Heart left ventricle (tissue), 16 donors: ENCODE data around the gene PLAGL2. TPM values are rescaled to one million over a fixed set of nuclear protein-coding genes. Genes with fewer than 3 reads are reported as not detected.
"Not testable (repeated sequence)": the region's sequence is repeated elsewhere in the genome, so short reads cannot be mapped to it uniquely, and the experiment has no call there.

Source experiments
- ATAC-seq, 4 donors: fragments of 200-7000 bp; cut with Tn5 transposase; one replicate each; pipeline ENCODE4 v1.9.1; 2020 to 2022; ENCODE audit warnings: moderate library complexity in 4 of 4, mild to moderate bottlenecking in 3 of 4, moderate number of reproducible peaks in 1 of 4
- DNase-seq, 5 donors: peaks; one replicate each; pipeline ENCODE4 v3.0.0-alpha.2; 2020
- H3K27ac ChIP-seq, 12 donors: fragments of 200-600 bp; sonication (generic) in 4 of 12; one replicate each; pipeline versions ENCODE4 v1.5.0 to v1.8.0; 2016 to 2022; ENCODE audit warnings: mild to moderate bottlenecking in 2 of 12
- H3K27me3 ChIP-seq, 9 donors: fragments of 200-600 bp; sonication (generic) in 2 of 9; one replicate each; pipeline versions ENCODE4 v1.5.1 to v1.8.0; 2016 to 2022; ENCODE audit warnings: mild to moderate bottlenecking in 3 of 9
- H3K36me3 ChIP-seq, 9 donors: fragments of 200-600 bp; sonication (generic) in 2 of 9; one replicate each; pipeline versions ENCODE4 v1.5.0 to v1.8.0; 2018 to 2022; ENCODE audit warnings: mild to moderate bottlenecking in 2 of 9
- H3K4me1 ChIP-seq, 12 donors: fragments of 200-600 bp; sonication (generic) in 4 of 12; one replicate each; pipeline versions ENCODE4 v1.5.0 to v1.8.0; 2016 to 2022; ENCODE audit warnings: mild to moderate bottlenecking in 3 of 12
- H3K4me3 ChIP-seq, 12 donors: fragments of 200-600 bp; sonication (generic) in 4 of 12; one replicate each; pipeline versions ENCODE4 v1.5.0 to v1.8.0; 2017 to 2022; ENCODE audit warnings: mild to moderate bottlenecking in 9 of 12, moderate library complexity in 4 of 12
- H3K9me3 ChIP-seq, 12 donors: fragments of 200-600 bp; sonication (generic) in 4 of 12; one replicate each; pipeline versions ENCODE4 v1.5.0 to v1.8.0; 2016 to 2022; ENCODE audit warnings: mild to moderate bottlenecking in 1 of 12
- POLR2A ChIP-seq, 2 donors: fragments of 450-650 bp; IDR thresholded peaks; one replicate each; pipeline ENCODE4 v1.6.1; 2017; ENCODE audit warnings: antibody characterized with exemption in 2 of 2, mild to moderate bottlenecking in 2 of 2, moderate library complexity in 2 of 2
- WGBS, 4 donors: extraction: QIAGEN DNeasy Blood & Tissue Kit in 2 of 4; methylation state at CpG; one replicate each; pipeline versions ENCODE4 v1.1.5 to v1.1.7; 2013 to 2018; 5-methylcytosine and 5-hydroxymethylcytosine counted together
- intact Hi-C, 10 donors: fragments of 100-400 bp; cut with DNase I; formaldehyde crosslinking; loops; one replicate each; pipeline versions ENCODE4 v1.11.1 to v1.14.2; 2022
- polyA plus RNA-seq, 2 donors: library from polyadenylated mRNA; stranded (reverse); fragments of 200-250 nt; gene quantifications; one replicate each; pipeline ENCODE4 v1.2.3, GENCODE V29; 2013
- total RNA-seq, 9 donors: library from RNA; depleted of rRNA in 2 of 9; stranded (reverse); fragments of >200 nt in 2 of 9; fragmentation: NEBNext Ultra II Directional in 3 of 9; extraction: Animal tissue kit (Norgen Biotek cat#: 25700) in 3 of 9; gene quantifications; one replicate each; pipeline versions ENCODE4 v1.1.0 to v1.2.4, GENCODE V29; 2016 to 2023
- TF ChIP-seq, protein P1 (sequence below), 12 donors: fragments of 200-600 bp; sonication (generic) in 4 of 12; IDR thresholded peaks; one replicate each; pipeline versions ENCODE4 v1.5.0 to v1.8.0; 2018 to 2022; ENCODE audit warnings: antibody characterized with exemption in 12 of 12, mild to moderate bottlenecking in 5 of 12
- donor health status: ischemic (EF 13 %, LVEDD 7.1; RV severe dilation, severe dysfunction).
- donor health status: healthy with polysubstance abuse.
- donor health status: DM: no; HTN: yes; CAD: no.
- donor health status: DM: no; HTN: no; CAD: no.
- donor health status: ischemic (EF 25% LVEDD 6.9; RV normal size, moderate dysfunction).
- donor health status: ischemic (EF 25% LVEDD 5.7; RV mildly dilated, moderate dysfunction).
- donor health status: healthy.
- donor health status: DM: yes; HTN: yes; CAD: no.
- donor health status: ischemic (EF 35%, LVEDD 5.7; RV mildly dilated, moderate dysfunction).
- donor health status: nonischemic (EF 11% LVEDD 7.7; RV severe dilation, severe dysfunction).
- donor health status: DM: yes; HTN: yes; CAD: no.
- donor health status: PGD.
- donor health status: ischemic (EF 29% LVEDD 5.4; RV normal size, mild dysfunction).
- donor health status: nonischemic (EF 23%, LVEDD 6.1; RV moderate dilation, normal function).

PLAGL2 gene
- total and polyA plus RNA-seq, 11 donors = 4.0 to 9.9 (median 6.3) TPM

DNA sequence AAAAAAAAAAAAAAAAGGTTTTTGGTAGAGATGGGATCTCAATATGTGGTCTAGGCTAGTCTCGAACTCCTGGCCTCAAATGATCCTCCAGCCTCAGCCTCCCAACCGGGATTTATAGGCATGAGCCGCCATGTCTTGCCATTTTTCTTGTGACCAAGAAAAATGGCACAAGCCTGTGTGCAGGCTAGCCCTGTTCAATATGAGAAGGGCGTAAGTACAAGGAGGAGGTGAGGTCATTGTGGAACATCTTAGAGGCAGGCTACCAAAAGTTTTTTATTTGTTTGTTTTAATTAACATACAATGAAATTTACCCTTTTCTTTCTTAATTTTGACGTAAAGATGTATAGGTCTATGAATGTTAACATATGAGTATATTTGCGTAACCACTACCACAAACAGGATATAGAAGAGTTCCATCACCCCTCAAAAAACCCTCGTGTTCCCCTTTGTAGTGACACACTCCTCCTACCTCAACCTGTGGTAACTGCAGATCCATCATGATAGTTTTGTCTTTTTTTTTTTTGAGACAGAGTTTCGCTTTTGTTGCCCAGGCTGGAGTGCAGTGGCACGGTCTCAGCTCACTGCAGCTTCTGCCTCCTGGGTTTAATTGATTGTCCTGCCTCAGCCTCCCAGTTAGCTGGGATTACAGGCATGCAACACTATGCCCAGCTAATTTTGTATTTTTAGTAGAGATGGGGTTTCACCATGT, 41.6 kb upstream of the PLAGL2 start:
- TF ChIP-seq, protein P1, sequence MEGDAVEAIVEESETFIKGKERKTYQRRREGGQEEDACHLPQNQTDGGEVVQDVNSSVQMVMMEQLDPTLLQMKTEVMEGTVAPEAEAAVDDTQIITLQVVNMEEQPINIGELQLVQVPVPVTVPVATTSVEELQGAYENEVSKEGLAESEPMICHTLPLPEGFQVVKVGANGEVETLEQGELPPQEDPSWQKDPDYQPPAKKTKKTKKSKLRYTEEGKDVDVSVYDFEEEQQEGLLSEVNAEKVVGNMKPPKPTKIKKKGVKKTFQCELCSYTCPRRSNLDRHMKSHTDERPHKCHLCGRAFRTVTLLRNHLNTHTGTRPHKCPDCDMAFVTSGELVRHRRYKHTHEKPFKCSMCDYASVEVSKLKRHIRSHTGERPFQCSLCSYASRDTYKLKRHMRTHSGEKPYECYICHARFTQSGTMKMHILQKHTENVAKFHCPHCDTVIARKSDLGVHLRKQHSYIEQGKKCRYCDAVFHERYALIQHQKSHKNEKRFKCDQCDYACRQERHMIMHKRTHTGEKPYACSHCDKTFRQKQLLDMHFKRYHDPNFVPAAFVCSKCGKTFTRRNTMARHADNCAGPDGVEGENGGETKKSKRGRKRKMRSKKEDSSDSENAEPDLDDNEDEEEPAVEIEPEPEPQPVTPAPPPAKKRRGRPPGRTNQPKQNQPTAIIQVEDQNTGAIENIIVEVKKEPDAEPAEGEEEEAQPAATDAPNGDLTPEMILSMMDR (IDR thresholded peaks at IDR 0.05) = no peak
- no peak for TF ChIP-seq POLR2A (IDR thresholded peaks at IDR 0.05)
- Histone ChIP-seq H3K27me3 (no peaks in the 10 kb centered on the region), H3K9me3 (no peaks in the 10 kb centered on the region), H3K27ac (no peak overlapping the region), H3K36me3 (no peaks in the 10 kb centered on the region), H3K4me1 (no peaks in the 10 kb centered on the region), H3K4me3 (no peak overlapping the region)
- 85 to 90% (median 87%) methylated on average over 9 of the region's 9 CpGs for WGBS, 4 donors
- intact Hi-C loops = no loop called here
- DNase-seq (no peak), ATAC-seq (no peak)

DNA sequence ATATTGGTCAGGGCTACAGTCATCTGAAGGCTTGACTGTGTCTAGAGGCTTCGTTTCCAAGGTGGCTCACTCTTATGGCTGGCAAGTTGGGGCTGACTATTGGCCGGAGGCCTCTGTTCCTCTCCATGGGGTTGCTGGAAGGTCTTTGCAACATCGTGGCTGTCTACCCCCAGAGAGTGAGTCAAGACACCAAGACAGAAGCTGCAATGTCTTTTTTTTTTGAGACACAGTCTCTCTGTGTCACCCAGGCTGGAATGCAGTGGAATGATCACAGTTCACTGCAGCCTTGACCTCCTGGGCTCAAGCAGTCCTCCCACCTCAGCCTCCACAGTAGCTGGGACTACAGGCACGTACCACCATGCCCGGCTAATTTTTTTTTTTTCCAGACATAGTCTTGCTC, 40.5 kb upstream of the PLAGL2 start:
- intact Hi-C loops = no loop called here
- TF ChIP-seq, protein P1 (IDR thresholded peaks at IDR 0.05) = no peak
- no peak for TF ChIP-seq POLR2A (IDR thresholded peaks at IDR 0.05)
- H3K36me3 ChIP-seq = no peaks in the 10 kb centered on the region
- no peak overlapping the region for H3K27ac ChIP-seq
- no peak overlapping the region for H3K4me3 ChIP-seq
- H3K27me3 ChIP-seq = no peaks in the 10 kb centered on the region
- H3K9me3 ChIP-seq = no peaks in the 10 kb centered on the region
- ATAC-seq = no peak
- DNase-seq = no peak
- WGBS, 4 donors = 81 to 89% (median 82%) methylated on average over 5 of the region's 5 CpGs
- no peaks in the 10 kb centered on the region for H3K4me1 ChIP-seq

DNA sequence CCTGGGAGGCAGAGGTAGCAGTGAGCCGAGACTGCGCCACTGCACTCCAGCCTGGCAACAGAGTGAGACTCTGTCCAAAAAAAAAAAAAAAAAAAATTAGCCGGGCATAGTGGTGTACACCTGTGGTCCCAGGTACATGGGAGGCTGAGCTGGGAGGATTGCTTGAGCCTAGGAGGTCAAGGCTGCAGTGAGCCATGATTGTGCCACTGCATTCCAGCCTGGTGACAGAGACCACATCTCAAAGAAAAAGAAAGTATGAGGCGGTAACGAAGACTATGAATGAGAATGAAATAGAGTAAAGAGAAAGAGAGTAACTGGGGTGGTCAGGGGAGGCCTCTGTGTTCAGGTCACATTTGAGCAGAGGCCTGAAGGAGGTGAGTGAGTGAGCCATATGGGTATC, 38.7 kb upstream of the PLAGL2 start:
- H3K4me3 ChIP-seq, ATAC-seq, H3K27ac ChIP-seq, DNase-seq, H3K27me3 ChIP-seq, intact Hi-C loops, H3K4me1 ChIP-seq, H3K9me3 ChIP-seq, H3K36me3 ChIP-seq: not testable (repeated sequence)
- 92 to 98% (median 93%) methylated on average over 5 of the region's 5 CpGs for WGBS, 4 donors

DNA sequence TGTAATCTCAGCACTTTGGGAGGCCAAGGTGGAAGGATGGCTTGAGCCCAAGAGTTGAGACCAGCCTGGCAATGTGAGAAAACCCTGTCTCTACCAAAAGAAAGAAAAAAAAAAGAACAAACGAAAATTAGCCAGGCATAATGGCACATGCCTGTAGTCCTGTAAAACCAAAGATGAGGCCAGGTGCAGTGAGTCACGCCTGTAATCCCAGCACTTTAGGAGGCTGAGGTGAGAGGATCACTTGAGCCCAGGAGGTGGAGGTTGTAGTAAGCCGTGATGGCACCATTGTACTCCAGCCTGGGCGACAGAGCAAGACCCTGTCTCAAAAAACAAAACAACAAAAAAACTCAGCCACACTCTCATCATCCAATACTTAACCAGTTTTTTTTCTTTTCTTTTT, 37.4 kb upstream of the PLAGL2 start:
- no peak overlapping the region for H3K4me3 ChIP-seq
- intact Hi-C loops = no loop called here
- H3K36me3 ChIP-seq = no peaks in the 10 kb centered on the region
- no peaks in the 10 kb centered on the region for H3K27me3 ChIP-seq
- H3K9me3 ChIP-seq = no peaks in the 10 kb centered on the region
- 86 to 94% (median 91%) methylated on average over 4 of the region's 4 CpGs for WGBS, 4 donors
- peaks cover 0 to 5% (median 0%) of the 10 kb centered on the region in 12 donors for H3K4me1 ChIP-seq
- TF ChIP-seq POLR2A (IDR thresholded peaks at IDR 0.05) = no peak
- TF ChIP-seq, protein P1 (IDR thresholded peaks at IDR 0.05) = no peak
- ATAC-seq (no peak), DNase-seq (no peak)
- H3K27ac ChIP-seq = no peak overlapping the region
